GM12801 (cell line): ENCODE results near the gene INPP5E.

Experiments
- CTCF ChIP-seq: IDR thresholded peaks from one replicate; pipeline ENCODE4 v1.5.1; 2011; ENCODE audit warnings: control low read depth; ENCODE audit not compliant: insufficient read length; ENCODE audit errors: extremely low read depth

The INPP5E gene

GRCh38 chr9:136436055-136436634 is 3.5 kb downstream of the INPP5E start:
- no peak for TF ChIP-seq CTCF

GRCh38 chr9:136434580-136435169 is 5.0 kb downstream of the INPP5E start:
- no peak for TF ChIP-seq CTCF

- TF ChIP-seq CTCF, result no peak
Observed at GRCh38 chr9:136433849-136434579, 5.6 kb downstream of the INPP5E start.

GRCh38 chr9:136433043-136433715 is 6.5 kb downstream of the INPP5E start:
- no peak for TF ChIP-seq CTCF

- TF ChIP-seq CTCF, result no peak
Observed at GRCh38 chr9:136432591-136432990, 7.1 kb downstream of the INPP5E start.

- no peak for TF ChIP-seq CTCF
Observed at GRCh38 chr9:136431782-136432350, 7.8 kb downstream of the INPP5E start.

GRCh38 chr9:136430588-136431234 is 8.9 kb downstream of the INPP5E start:
- no peak for TF ChIP-seq CTCF
